ENCODE results near the gene SUSD1. TPM values are rescaled to one million over a fixed set of nuclear protein-coding genes. Genes with fewer than 3 reads are reported as not detected.

Gene SUSD1
- polyA plus RNA-seq, 1 of the 3 experiments (the other 2 are of a cell fraction): 8.2 TPM

GRCh38 chr9:112130997-112131396 is 44.1 kb downstream of the SUSD1 start:
- CTCF ChIA-PET: interaction anchor here (0.6 to 1.5 kb wide), 3 partner anchors 18 to 758 kb away, joined by 3 to 5 read pairs (median 4); no protein-coding TSS in a partner anchor
- no peaks in the 10 kb centered on the region for H3K79me2 ChIP-seq (ENCODE audit: insufficient read depth)
- H2AFZ ChIP-seq (ENCODE audit: low read depth): no peak overlapping the region
- H3K27me3 ChIP-seq (ENCODE audit: insufficient read depth): no peaks in the 10 kb centered on the region
- H4K20me1 ChIP-seq (ENCODE audit: insufficient read depth): no peaks in the 10 kb centered on the region
- no peaks in the 10 kb centered on the region for H3K9me3 ChIP-seq
- no peak overlapping the region for H3K9ac ChIP-seq
- H3K4me3 ChIP-seq (ENCODE audit: low read depth in 2 of 2, low read length in 1 of 2): no peak overlapping the region
- no peak for DNase-seq
- no peak for TF ChIP-seq FOXJ3 (CRISPR knock-in tag; IDR thresholded peaks at IDR 0.05)
- TF ChIP-seq YY1 (IDR thresholded peaks at IDR 0.05; ENCODE audit: low read depth): no peak
- TF ChIP-seq TAF1 (IDR thresholded peaks at IDR 0.05; ENCODE audit: borderline replicate concordance, low read depth, low read length): no peak
- no peak for TF ChIP-seq POLR2AphosphoS5 (IDR thresholded peaks at IDR 0.05; ENCODE audit: low read depth, low read length)
- no peak for TF ChIP-seq FOXM1 (IDR thresholded peaks at IDR 0.05; ENCODE audit: low read depth)
- TF ChIP-seq CTCF (IDR thresholded peaks at IDR 0.05): no peak
- no peak for TF ChIP-seq RCOR1 (IDR thresholded peaks at IDR 0.05; ENCODE audit: low read length)
- TF ChIP-seq SIN3A (IDR thresholded peaks at IDR 0.05; ENCODE audit: borderline replicate concordance, low read depth, low read length): no peak
- TF ChIP-seq MAX (IDR thresholded peaks at IDR 0.05; ENCODE audit: low read depth): no peak
- no peak for TF ChIP-seq GABPA (IDR thresholded peaks at IDR 0.05; ENCODE audit: low read depth)
- no peak for TF ChIP-seq ZBTB33 (IDR thresholded peaks at IDR 0.05; ENCODE audit: borderline replicate concordance, low read depth)
- no peak for TF ChIP-seq NFIC (IDR thresholded peaks at IDR 0.05; ENCODE audit: borderline replicate concordance)
- no peak for TF ChIP-seq TCF12 (IDR thresholded peaks at IDR 0.05)
- no peak for TF ChIP-seq CHD2 (IDR thresholded peaks at IDR 0.05; ENCODE audit: low read length, partially characterized antibody)
- no peaks in the 10 kb centered on the region for H3K4me1 ChIP-seq (ENCODE audit: control insufficient read depth in 1 of 2, insufficient read depth in 2 of 2, low read depth in 1 of 2, low read length in 1 of 2)
- no peaks in the 10 kb centered on the region for H3K36me3 ChIP-seq (replicated peaks in 1 of 2; ENCODE audit: control insufficient read depth in 1 of 2, insufficient read depth in 2 of 2, low read length in 1 of 2)
- 77% methylated on average over 4 of the region's 5 CpGs for WGBS (ENCODE audit: low lambda C conversion rate)
- no peaks in the 10 kb centered on the region for H3F3A ChIP-seq (replicated peaks; ENCODE audit: insufficient read depth)
- H3K9me2 ChIP-seq: no peaks in the 10 kb centered on the region
- H3K4me2 ChIP-seq: no peak overlapping the region
- POLR2A ChIA-PET: interaction anchor here (1.0 kb wide), 1 partner anchor 20 kb away, joined by 3 read pairs; no protein-coding TSS in a partner anchor
- no peak overlapping the region for H3K27ac ChIP-seq (ENCODE audit: low read depth in 2 of 2, low read length in 1 of 2)

- CTCF ChIA-PET: interaction anchor here (1.5 kb wide), 1 partner anchor 17 kb away, joined by 5 read pairs; no protein-coding TSS in a partner anchor
- H4K20me1 ChIP-seq (ENCODE audit: insufficient read depth): no peaks in the 10 kb centered on the region
- 93% methylated on average over 2 of the region's 2 CpGs for WGBS (ENCODE audit: low lambda C conversion rate)
- H3K4me1 ChIP-seq (ENCODE audit: control insufficient read depth in 1 of 2, insufficient read depth in 2 of 2, low read depth in 1 of 2, low read length in 1 of 2): no peaks in the 10 kb centered on the region
- no peaks in the 10 kb centered on the region for H3F3A ChIP-seq (replicated peaks; ENCODE audit: insufficient read depth)
- POLR2A ChIA-PET: interaction anchor here (1.0 kb wide), 1 partner anchor 19 kb away, joined by 3 read pairs; no protein-coding TSS in a partner anchor
- DNase-seq: no peak
- no peak overlapping the region for H3K4me3 ChIP-seq (ENCODE audit: low read depth in 2 of 2, low read length in 1 of 2)
- H3K27ac ChIP-seq (ENCODE audit: low read depth in 2 of 2, low read length in 1 of 2): no peak overlapping the region
- H3K36me3 ChIP-seq (replicated peaks in 1 of 2; ENCODE audit: control insufficient read depth in 1 of 2, insufficient read depth in 2 of 2, low read length in 1 of 2): no peaks in the 10 kb centered on the region
- H3K9me3 ChIP-seq: no peaks in the 10 kb centered on the region
- no peaks in the 10 kb centered on the region for H3K79me2 ChIP-seq (ENCODE audit: insufficient read depth)
- H3K27me3 ChIP-seq (ENCODE audit: insufficient read depth): no peaks in the 10 kb centered on the region
- H2AFZ ChIP-seq (ENCODE audit: low read depth): no peak overlapping the region
- no peak overlapping the region for H3K4me2 ChIP-seq
- no peaks in the 10 kb centered on the region for H3K9me2 ChIP-seq
- H3K9ac ChIP-seq: no peak overlapping the region
- TF ChIP-seq RXRA (IDR thresholded peaks at IDR 0.05; ENCODE audit: borderline replicate concordance, low read depth): no peak
- no peak for TF ChIP-seq NFIC (IDR thresholded peaks at IDR 0.05; ENCODE audit: borderline replicate concordance)
- TF ChIP-seq MAX (IDR thresholded peaks at IDR 0.05; ENCODE audit: low read depth): no peak
- no peak for TF ChIP-seq RFX5 (IDR thresholded peaks at IDR 0.05; ENCODE audit: low read length)
- no peak for TF ChIP-seq TAF1 (IDR thresholded peaks at IDR 0.05; ENCODE audit: borderline replicate concordance, low read depth, low read length)
- TF ChIP-seq FOXM1 (IDR thresholded peaks at IDR 0.05; ENCODE audit: low read depth): no peak
- TF ChIP-seq CTCF (IDR thresholded peaks at IDR 0.05): no peak
- no peak for TF ChIP-seq EZH2phosphoT487 (IDR thresholded peaks at IDR 0.05; ENCODE audit: borderline replicate concordance, low read depth)
- no peak for TF ChIP-seq TCF12 (IDR thresholded peaks at IDR 0.05)
- no peak for TF ChIP-seq NRF1 (IDR thresholded peaks at IDR 0.05; ENCODE audit: low read depth, low read length)
- TF ChIP-seq EP300 (IDR thresholded peaks at IDR 0.05; ENCODE audit: borderline replicate concordance in 1 of 2, low read depth in 1 of 2, low read length in 1 of 2): no peak
- TF ChIP-seq MXI1 (IDR thresholded peaks at IDR 0.05; ENCODE audit: low read depth, low read length): no peak
Measured at GRCh38 chr9:112130347-112130746, 44.8 kb downstream of the SUSD1 start.

All from SK-N-SH (cell line).